ENCODE results near the gene CD36. TPM values are rescaled to one million over a fixed set of nuclear protein-coding genes. Genes with fewer than 3 reads are reported as not detected.

Gene CD36
- 10 to 100 TPM; 22.6 to 33.6 (median 27.3) TPM for polyA plus RNA-seq (ENCODE audit: insufficient read length in 3 of 3)
- long read RNA-seq, donor 1, partial matches to known transcripts, result 0 of 4 reads
- long read RNA-seq, donor 1, other reads (novel, unspliced or antisense), result 0 of 4 reads
- long read RNA-seq, donor 2, transcript CD36-204 (12 exons, 1,686 nt), result major isoform, 8 of 15 reads
- long read RNA-seq, donor 2, transcript CD36-202 (14 exons, 1,942 nt), result minor isoform, 5 of 15 reads
- long read RNA-seq, donor 2, partial matches to known transcripts, result 0 of 15 reads
- long read RNA-seq, donor 2, other reads (novel, unspliced or antisense), result 0 of 15 reads
- long read RNA-seq, donor 3, partial matches to known transcripts, result 0 of 1 reads
- long read RNA-seq, donor 3, other reads (novel, unspliced or antisense), result 0 of 1 reads
- long read RNA-seq, donor 4, partial matches to known transcripts, result 0 of 9 reads
- long read RNA-seq, donor 4, other reads (novel, unspliced or antisense), result 0 of 9 reads
- long read RNA-seq, donor 5, partial matches to known transcripts, result 0 of 1 reads
- long read RNA-seq, donor 5, other reads (novel, unspliced or antisense), result 0 of 1 reads
- long read RNA-seq, donor 6, partial matches to known transcripts, result 5 of 11 reads
- long read RNA-seq, donor 6, other reads (novel, unspliced or antisense), result 0 of 11 reads
- long read RNA-seq, donor 7, partial matches to known transcripts, result 0 of 2 reads
- long read RNA-seq, donor 7, other reads (novel, unspliced or antisense), result 0 of 2 reads
- long read RNA-seq, donor 8, transcript CD36-204 (12 exons, 1,686 nt), result minor isoform, 7 of 17 reads
- long read RNA-seq, donor 8, transcript CD36-202 (14 exons, 1,942 nt), result major isoform, 8 of 17 reads
- long read RNA-seq, donor 8, partial matches to known transcripts, result 0 of 17 reads
- long read RNA-seq, donor 8, other reads (novel, unspliced or antisense), result 0 of 17 reads
- long read RNA-seq, donor 9, transcript CD36-202 (14 exons, 1,942 nt), result major isoform, 5 of 9 reads
- long read RNA-seq, donor 9, partial matches to known transcripts, result 0 of 9 reads
- long read RNA-seq, donor 9, other reads (novel, unspliced or antisense), result 0 of 9 reads
- long read RNA-seq, donor 10, partial matches to known transcripts, result 0 of 1 reads
- long read RNA-seq, donor 10, other reads (novel, unspliced or antisense), result 0 of 1 reads
- long read RNA-seq, donor 11, partial matches to known transcripts, result 0 of 2 reads
- long read RNA-seq, donor 11, other reads (novel, unspliced or antisense), result 0 of 2 reads
- long read RNA-seq, donor 12, partial matches to known transcripts, result 0 of 10 reads
- long read RNA-seq, donor 12, other reads (novel, unspliced or antisense), result 0 of 10 reads
- long read RNA-seq, donor 13, partial matches to known transcripts, result 0 of 3 reads
- long read RNA-seq, donor 13, other reads (novel, unspliced or antisense), result 0 of 3 reads
- long read RNA-seq, donor 14, partial matches to known transcripts, result 0 of 7 reads
- long read RNA-seq, donor 14, other reads (novel, unspliced or antisense), result 0 of 7 reads
- long read RNA-seq, donor 15, transcript CD36-202 (14 exons, 1,942 nt), result major isoform, 5 of 15 reads
- long read RNA-seq, donor 15, transcript CD36-204 (12 exons, 1,686 nt), result major isoform, 5 of 15 reads
- long read RNA-seq, donor 15, partial matches to known transcripts, result 5 of 15 reads
- long read RNA-seq, donor 15, other reads (novel, unspliced or antisense), result 0 of 15 reads
- long read RNA-seq, donor 16, partial matches to known transcripts, result 0 of 3 reads
- long read RNA-seq, donor 16, other reads (novel, unspliced or antisense), result 0 of 3 reads

DNA sequence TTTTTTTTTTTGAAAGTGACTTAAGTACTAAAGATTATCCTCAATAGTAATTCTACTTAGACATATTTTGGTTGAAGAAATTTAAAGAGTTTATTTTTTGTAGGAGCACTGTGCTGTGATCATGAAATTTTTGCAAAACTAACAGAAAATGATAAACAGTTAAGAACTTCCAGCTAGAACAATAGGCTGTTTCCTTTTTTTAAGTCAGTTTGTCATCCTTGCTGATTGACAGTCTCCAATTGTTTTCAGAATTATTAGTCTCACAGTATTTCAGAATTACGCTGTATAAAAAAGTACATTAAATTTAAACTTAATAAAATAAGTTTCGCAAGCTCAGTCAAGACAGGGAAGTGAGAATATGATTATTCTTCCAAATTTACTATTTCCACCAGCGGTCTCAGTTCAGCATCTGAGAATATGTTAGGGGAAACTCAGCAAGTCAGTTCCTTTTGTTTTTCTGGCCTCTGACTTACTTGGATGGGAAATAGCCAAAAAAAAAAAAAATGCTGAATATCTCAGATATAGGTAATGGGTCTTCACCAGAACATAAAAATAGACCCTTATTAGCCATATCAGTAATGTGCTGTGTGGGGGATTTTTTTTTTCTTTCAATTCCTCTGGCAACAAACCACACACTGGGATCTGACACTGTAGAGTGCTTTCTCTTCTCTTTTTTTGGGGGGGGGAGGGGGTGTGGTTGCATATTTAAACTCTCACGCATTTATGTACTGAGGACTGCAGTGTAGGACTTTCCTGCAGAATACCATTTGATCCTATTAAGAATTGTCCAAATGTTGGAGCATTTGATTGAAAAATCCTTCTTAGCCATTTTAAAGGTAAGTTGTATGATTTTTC is at the start of gene CD36:
Gene CD36 (plus strand): TSS at position 732 of the 855 bp plus-strand sequence. CDS start 8,099 bp downstream, outside the sequence.
- no peak for DNase-seq

DNA sequence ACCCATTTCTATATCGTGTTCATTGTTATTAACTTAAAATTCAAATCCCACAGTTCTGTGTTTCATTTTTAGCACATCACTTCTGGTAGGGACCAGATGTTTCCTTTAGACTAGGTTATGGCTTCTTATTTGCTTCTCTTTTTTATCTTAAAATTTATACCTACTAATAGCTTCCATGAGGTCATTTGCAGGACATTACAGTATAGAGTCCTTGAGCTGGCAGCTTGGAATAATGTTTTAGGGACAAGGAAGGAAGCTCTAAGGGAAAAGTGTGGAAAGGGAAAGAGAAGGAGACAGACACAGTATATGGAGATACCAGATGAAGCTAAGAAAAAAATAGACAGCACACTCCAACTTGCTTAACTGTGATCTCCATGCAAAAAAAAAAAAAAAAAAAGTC is 48.8 kb upstream of the CD36 start:
- DNase-seq, result no peak

DNA sequence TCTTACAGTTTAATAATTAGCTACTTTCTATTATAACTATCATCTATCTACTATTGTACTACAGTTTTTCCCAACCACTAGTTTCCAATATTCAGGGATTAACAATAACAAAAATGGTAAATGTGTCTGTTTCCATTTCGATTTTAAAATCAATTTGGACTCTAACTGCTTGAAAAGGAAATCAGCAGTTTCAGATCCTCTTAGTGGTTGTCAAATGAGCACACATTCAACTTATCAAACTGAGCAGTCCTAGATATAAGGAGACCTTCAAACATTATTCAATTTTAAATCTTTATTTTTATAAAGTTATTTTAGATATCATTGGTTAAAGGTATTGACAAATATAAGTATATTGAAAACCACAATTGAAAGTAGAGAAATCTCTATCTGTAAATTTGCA is 46.8 kb upstream of the CD36 start:
- DNase-seq, result no peak

DNA sequence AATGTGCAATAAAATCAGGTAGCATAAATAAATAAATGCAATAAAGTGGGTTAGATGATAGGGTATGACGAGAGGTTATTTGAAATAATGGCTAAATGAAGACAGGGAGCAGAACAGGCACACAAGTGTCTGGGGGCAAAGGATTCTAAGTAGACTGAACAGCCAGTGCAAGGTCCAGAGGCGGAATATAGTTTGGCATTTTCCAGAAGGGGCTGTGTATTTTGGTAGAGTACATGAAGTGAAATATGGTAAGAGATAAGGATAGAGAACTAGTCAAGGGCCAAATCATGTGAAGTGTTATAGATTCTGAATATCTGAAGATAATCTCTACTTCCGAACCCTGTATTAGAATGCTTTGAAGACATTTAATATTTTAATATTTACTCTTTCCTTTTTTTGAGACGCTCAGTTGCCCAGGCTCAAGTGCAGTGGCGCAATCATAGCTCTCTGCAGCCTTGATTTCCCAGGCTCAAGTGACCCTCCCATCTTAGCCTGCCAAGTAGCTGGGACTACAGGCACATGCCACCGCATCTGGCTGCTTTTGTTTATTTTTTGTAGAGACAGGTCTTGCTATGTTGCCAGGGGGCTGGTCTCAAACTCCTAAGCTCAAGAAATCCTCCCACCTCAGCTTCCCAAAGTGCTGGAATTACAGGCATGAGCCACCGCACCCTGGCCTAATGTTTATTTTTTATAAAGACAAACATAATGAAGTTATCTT is 44.4 kb upstream of the CD36 start:
- DNase-seq, result no peak

DNA sequence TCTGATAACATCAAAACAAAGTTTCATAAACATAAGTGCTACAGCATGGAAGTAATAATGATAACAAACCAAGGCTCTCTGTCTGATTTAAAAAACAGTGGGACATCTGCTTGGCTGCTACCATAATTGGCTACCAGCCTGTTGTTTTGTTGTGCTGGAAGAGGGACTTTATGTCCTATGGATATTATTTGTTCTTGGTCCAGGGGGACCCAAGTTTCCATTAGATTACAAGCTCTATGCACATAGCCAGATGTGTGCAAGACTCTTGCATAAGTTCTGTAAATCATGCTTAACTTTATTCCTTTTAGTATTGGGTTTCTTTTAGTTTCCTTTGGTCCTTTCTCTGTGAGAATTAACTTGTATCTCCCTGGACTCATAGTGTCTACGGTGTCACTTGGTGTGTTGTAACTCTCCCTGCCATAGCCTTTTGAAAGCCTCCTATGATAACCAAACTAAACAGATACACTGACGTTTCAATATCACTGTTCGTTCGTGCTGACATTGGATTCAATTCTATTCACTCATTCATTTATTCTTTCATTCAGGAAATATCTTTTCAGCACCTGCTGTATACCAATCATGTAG is 41.4 kb upstream of the CD36 start:
- no peak for DNase-seq

DNA sequence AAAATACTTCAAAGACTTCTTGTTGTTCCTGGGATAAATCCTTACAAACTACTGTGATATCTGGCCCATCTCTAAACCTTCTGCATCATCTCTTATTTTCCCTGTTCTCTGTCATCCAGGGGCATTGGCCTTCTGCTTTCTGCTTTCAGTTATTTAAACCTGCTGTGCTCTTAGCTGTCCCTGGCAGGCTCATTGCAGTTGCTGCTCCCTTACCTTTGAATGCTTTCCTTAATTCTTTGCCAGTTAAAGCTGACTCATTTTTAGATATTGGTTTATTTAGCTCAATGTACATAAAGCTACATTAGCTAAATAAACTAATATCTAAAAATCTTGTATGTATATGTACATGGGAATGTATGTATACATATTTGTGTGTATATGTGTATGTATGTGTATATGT is 40.6 kb upstream of the CD36 start:
- no peak for DNase-seq

DNA sequence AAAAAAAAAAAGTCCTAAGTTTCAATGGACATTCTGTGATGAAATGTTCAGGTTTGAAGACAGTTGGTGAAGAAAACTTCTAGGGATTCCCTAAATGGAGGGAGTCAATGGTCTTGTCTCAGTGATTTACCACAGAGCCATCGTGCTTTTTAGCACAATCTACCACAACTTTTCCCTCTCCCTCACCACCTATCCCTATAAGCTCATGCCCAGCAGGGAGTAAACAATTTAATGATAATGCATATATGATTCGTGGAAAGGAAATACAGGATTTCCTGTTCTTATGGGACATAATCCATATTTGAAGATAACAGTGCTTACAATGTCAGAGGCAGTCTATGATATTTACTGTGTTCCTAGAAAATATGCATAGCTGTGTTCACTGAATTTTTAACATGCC is 38.4 kb upstream of the CD36 start:
- no peak for DNase-seq

DNA sequence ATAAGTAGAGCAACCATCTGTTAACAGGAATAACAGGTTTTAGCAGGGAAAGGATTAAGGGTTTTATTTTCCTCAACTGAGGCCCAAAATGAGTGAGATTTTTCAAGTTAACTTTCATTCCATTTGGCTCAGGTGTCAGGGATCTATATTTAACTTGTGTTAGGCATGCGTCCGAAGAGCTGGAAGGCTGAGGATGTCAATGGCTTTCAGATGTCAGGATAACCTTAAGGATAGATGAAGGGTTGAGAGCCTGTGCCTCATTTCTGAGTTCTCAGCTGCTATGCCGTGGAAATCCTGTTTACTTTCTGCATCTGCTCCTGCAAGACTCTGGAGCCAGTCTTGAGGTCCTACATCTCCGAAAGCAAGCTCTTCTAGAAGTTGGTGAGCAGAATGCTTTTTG is 36.4 kb upstream of the CD36 start:
- no peak for DNase-seq

DNA sequence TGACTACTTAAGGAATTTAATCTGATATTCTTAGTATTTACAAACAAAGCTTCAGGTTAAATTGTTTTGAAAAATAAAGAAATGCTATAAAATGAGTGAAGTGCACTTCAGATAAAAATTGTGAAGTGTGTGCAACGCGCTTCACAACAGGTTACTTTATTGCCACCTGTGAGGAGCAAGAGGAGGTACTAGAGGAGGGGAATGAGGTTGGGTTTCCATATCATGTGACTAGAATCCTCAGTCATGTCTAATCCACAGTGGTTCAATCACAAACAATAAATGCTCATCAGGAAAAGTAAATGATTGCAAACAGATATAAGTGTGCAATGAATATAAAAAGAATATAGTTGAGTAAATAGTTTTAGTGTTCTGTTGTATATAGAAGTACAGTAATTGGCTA is 34.5 kb upstream of the CD36 start:
- DNase-seq, result no peak

DNA sequence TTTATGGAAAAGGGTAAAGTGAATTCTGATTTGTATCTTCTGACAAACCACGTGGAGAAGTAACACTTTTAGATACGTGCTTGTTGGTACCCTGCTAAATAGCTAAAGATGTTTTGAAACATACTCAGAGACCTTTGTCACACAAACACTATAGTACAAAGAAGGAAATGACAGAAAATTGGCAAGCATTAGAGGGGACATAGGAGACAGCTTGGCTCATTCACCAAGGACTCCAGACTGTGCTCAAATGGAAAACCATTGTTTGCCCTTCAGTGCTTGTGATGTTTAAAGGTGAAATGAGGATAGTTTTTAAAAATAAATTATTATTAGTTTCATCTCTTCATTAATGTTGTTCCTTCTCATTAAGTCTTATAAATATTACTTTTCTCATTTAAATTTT is 34.0 kb upstream of the CD36 start:
- DNase-seq, result no peak

DNA sequence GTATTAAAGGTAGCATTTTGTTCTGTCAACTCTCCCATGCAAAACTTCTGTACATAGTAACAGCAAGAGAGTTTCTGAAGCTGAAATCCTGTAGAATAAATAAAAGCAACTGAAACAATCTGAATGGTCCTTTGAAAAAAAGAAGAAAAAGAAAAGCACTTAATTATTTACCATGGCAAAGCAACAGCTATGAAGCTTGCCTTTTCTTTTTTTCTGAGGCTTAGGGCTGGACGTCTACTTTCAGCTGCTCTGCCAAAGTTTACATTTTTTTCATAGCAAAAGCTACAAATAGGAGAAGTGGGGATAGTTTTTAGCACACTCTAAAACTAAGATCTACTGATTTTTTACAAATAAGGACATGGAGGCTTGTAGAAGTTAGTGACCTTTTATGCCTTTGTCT is 31.3 kb upstream of the CD36 start:
- no peak for DNase-seq

DNA sequence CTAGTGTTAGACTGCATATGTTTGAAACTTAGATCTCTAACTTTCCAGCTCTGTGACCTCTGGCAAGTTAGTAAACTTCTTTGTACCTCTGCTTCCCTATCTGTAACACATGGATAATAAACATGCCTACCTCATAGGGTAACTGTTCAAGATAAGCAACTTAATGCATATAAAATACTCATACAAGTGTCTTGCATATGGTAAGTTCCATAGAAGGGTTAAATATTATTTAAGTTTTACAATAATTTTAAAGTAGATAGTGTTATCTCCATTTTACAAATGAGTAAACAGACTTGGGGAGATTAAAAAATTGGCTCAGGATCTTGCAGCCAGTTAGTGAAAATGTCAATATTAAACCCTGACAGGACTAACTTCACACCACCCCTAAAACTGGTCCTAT is 30.1 kb upstream of the CD36 start:
- no peak for DNase-seq

DNA sequence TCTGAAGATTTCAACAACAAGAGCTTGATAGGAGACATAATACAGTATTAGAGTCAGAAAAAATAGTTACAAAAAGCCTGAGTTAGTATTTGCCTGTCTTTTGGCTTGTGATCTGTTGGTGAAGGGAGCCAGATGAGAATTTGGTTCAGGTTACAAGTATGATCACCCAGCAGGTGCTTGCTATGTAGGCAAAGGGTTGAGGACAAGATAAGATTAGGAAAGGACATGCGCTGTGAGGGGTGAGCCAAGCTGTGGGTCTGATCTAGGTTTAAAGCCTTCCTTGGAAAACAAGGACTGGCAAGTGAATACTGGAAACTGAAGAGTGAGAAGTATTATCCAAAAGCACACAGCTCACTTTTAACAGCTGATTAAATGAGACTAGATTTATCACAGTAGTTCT is 28.7 kb upstream of the CD36 start:
- no peak for DNase-seq

DNA sequence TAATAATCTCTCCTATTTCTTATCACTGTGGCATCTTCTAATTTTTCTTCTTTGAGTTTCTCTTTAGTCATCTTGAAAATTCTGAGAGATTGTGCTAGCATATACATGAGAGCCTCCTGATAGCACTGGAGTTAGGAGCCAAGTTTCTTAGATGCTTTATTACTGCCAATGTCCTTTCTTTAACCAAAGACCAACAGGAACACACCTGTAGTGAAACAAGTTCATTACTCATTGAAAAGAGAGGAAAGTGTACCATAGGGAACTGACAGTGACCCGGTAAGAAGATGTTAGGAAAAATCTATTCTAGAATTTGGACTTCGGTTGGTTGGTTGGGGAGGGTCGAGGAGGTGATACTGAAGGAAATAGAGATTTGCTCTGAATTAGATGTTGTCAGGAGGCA is 27.1 kb upstream of the CD36 start:
- no peak for DNase-seq

DNA sequence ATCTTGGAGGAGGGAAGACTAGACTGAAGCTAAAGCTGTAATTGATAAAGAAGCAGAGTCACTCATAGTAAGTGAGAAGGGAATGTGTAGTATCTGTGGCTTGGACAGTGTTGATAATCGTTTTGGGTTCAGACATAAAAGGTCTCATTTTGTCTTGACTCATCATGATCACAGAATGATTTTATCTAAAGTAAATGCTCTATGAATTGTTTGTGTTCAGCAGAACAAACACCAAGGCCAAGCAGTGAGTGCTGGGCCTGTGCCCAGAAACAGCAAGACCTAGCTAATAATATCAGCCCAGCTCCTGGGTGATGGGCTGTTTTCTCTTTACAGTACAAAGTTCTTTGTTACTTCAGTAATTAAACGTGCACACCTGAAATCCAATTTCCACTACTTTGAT is 26.7 kb upstream of the CD36 start:
- no peak for DNase-seq

DNA sequence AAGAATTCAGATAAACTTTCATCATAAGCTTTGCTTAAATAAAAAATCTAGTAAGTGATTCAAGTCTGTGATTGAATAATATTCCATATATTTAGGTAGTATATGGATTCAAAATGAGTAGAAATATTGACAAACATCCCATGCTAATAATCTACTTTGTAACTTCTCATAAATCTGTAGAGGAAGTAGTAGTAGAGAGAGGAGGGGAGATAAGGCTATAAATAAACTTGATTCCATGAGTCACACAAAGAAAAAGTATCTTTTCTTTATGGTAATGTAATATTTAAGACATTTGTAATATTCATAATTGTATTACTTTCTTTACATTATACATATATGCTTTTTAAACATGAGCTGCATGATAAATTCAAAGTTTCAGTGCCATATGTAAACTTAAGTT is 25.6 kb upstream of the CD36 start:
- DNase-seq, result no peak

DNA sequence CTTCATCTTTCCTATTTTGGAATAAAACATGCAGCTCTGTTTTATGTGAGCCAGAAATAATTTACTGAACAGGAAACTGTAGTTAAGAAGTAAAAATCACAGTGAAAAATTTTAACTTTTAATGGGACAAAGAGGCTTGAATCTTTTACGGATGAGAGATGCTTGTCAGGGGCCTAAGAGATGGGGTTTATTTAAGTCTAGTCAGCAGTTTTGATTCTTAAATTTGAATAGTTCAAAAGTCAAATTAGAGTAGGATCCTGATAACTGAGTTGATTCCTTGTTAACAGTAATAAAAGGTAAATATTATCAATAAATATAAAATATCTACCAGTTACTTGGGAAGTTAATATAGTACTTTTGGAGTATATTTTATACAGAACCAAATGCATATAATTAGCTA is 24.9 kb upstream of the CD36 start:
- DNase-seq, result no peak

DNA sequence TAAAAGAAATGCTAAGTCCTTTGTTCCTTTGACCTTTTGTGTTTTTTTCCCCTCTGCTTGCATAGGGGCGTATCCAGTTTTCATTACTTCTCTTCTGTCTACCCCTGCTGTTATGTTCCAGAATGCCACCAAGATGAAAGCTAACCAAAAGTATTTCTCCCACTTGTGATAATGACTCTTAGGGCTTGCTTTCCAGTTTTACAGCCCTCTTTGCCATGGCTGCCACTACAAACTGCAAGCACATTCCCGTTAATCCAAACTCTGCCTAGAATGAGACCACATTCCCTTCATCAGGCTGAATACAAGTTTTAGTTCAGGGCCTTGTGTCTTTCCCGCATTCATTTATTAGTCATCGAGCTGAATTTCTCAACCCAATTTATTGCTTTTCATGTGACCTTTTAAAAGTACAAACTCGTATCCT is 23.6 kb upstream of the CD36 start:
- DNase-seq, result no peak

DNA sequence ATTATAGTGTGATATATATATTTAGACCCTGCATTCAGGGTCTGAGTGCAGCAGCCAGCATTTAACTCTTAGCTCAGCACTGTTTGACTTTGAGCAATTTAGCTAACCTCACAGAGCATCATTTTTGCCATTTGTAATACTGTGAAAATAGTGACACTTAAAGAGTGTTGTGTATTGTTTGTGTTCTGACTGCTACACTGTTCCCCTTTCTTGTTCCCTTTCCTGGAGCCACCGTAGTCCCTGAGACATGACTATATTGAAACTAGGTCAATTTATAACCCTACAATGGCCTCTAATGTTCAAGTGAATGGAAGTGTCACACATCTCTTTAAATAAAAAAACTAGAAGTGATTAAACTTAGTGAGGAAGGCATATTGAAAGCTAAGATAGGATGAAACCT is 20.3 kb upstream of the CD36 start:
- no peak for DNase-seq
